Midbrain (tissue), 1 donor: ENCODE measurements around the gene SUPT20H.

Experiments used
- DNase-seq: peaks from one replicate; lab custom pipeline; 2025; lab: John Stamatoyannopoulos, UW

Gene SUPT20H

DNA sequence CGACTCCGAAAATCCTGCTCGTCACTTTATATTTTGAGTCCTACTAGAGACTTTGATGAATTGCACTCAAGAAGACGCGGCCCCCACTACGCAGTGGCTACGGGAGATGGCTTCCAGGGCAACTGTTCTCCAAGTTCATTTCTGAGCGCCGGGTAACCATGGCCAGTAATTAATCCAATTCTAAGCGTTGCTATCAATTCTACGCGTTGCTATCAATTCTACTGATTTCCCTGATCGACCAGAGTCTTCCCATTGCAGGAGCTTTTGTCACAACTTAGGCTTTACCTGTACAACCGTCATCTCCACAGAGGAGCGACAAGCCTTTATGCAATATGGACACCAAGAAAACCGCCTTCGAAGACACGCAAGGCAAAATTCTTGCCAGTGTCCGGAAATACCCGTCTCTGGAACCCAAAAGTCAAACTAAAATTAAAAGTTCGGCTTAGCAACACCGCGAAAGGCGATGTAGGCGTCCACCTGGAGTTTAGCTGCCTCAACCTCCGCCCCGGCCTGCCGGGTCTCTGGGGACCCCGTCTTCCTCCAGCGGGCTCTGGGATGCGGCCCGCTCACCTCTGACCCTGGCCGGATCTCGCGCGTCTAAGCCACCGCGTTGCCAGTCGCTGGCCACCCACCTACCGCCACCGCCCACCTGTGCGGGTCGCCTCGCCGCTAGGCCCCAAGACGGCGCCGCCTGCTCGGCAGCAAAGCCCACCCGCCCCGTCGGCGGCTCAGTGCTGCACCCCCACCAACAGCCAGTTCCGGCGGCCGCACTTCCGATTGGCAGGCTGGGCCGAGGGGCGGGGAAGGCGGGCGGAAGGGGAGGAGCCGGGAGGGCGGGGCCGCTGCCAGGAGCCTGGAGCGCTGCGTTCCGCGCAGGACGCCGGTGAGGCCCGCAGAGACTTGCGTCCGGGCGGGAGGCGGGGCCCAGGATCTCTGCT, at the start of gene SUPT20H:
TSS of gene SUPT20H (minus strand) at position 779 of the 938 bp plus-strand sequence. CDS start 8,198 bp downstream, outside the sequence.
- peak; percentile 94 for DNase-seq

DNA sequence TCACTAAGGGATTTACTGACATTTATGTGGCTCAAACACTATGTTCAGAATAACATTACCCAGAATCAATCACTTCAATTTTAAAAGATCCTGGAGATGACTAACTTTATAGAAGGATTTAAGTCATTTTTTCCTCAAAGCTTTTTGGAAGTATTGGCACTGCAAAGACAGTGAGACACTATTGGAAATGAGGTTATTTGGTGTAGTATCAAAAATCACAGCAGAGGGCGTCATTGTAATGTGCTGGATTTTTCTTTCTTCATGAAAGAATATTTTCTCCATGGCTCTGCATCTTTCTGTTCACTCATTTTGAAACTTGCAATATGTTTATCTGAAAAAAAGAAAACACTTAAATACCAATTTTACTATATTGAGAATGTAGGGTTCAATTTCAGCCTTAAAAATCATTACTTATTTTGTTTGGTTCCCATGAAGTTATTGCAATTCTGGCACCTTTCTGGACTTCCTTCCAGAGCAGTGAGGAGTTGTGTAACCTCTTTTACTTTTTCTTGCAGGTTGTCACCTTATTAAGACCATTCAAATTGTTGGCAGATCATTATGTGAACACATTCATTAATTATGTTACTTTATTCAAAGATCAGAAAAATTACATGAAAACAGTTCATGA, 49.7 kb upstream of the SUPT20H start:
- DNase-seq = peak; percentile 72

DNA sequence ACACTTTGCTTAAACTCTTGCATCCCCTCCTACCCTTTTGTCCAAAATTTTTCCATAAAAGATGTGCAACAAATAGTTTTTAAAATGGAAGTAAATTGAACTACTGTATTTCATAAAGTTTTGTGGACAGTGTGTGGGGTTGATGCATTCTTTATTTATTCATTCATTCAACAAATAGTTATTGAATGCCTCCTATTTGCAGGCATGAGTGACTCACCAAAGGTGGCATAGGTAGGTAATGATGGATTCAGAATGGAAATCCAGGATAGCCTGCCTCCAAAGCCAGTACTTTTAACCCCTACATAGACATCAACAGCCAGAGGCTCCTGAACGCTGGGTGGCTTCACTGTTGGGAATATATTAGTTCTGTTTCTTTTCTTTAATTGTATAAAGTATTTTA, 48.4 kb upstream of the SUPT20H start:
- no peak for DNase-seq

DNA sequence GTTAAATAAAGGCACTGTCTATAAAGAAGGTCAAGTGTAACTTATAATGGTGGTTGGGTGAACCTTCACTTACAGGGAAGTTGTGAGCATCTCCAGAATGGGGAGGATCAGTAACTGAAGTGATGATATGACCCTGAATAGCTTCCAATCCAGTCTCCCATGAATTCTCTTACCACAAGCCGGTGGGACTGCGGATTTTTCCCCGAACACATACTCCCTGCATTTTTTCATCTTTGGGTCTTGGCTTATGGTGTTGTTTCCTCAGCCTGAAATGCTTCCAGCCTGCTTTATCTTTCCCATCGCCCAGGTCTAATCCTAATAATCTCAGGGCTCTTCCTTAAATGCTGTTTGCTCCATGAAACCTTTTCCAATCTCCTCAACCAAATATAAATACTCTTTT, 48.0 kb upstream of the SUPT20H start:
- DNase-seq = no peak

GRCh38 chr13:37106642-37107041, 47.2 kb upstream of the SUPT20H start:
- no peak for DNase-seq

GRCh38 chr13:37105251-37105714, 45.8 kb upstream of the SUPT20H start, which contains the start of gene CSNK1A1L:
TSS of gene CSNK1A1L (minus strand) at chr13:37105664. CDS start at chr13:37105256, 408 bp downstream.
- no peak for DNase-seq

GRCh38 chr13:37102896-37103295, 43.4 kb upstream of the SUPT20H start:
- no peak for DNase-seq

GRCh38 chr13:37101201-37101600, 41.7 kb upstream of the SUPT20H start:
- no peak for DNase-seq

DNA sequence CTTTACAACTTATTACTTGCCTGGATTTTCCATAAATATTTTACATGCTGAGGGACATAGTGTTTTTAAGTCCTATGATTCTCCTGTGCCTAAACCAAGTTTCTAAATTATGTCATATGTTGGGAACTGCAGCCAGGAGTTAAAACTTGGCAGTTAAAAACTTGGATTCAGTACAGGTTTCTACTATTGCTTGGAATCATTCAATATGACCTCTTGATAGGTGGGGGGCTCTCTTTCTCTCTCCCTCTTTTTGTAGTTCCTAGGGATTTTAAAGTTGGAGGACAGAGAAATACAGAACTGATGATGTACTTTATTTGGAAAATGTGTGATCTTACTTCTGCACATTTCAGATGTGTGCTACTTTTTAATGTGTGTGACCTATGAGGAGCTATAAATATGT, 41.2 kb upstream of the SUPT20H start:
- no peak for DNase-seq

GRCh38 chr13:37097076-37097475, 37.6 kb upstream of the SUPT20H start:
- DNase-seq = no peak

- DNase-seq = no peak
Observed at GRCh38 chr13:37094840-37095239, 35.4 kb upstream of the SUPT20H start.

- DNase-seq = no peak
Observed at GRCh38 chr13:37094099-37094498, 34.6 kb upstream of the SUPT20H start.

- DNase-seq = no peak
Observed at GRCh38 chr13:37091835-37092234, 32.3 kb upstream of the SUPT20H start.

DNA sequence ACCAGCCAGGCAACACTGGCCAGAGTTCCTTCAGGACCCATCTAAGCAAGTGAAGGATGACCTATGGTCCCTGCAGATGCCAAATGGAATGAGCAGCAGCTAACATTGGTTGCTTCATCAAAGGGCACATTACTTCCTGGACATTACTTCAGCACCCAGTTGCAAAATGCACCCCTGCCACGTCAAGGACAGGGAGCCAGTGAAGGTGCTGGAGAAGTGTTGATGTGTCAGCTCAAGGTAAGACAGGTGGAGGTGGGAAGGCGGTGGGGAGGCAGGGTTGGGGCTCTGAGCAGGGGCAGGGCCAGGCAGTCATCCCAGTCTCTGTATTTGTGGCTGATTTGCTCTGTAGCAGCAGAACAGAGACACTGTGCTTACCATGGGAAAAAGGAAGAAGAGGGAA, 31.4 kb upstream of the SUPT20H start:
- no peak for DNase-seq

GRCh38 chr13:37089495-37089894, 30.0 kb upstream of the SUPT20H start:
- no peak for DNase-seq

GRCh38 chr13:37087486-37087885, 28.0 kb upstream of the SUPT20H start:
- no peak for DNase-seq

GRCh38 chr13:37085606-37086005, 26.1 kb upstream of the SUPT20H start:
- no peak for DNase-seq

- no peak for DNase-seq
Observed at GRCh38 chr13:37076818-37077217, 17.3 kb upstream of the SUPT20H start.

GRCh38 chr13:37075164-37075563, 15.7 kb upstream of the SUPT20H start:
- DNase-seq = no peak

DNA sequence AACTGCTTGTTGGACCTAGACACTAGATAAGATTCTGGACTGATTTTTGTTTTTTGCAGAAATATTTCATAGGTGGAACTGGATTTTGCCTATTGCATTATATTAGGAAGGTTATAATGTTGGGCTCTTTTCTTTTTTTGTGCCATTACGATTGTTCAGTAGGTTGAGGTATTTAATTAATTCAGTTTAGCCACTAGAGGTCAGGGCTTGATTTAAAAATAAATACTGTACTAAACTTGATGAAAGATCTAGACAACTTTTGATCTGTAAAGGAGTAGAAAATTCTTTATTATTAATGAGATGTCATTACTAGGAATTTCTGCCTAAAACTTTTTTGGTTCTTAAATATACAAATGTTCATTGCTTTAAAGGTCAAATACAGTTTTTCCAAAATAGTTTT, 15.2 kb upstream of the SUPT20H start:
- no peak for DNase-seq

DNA sequence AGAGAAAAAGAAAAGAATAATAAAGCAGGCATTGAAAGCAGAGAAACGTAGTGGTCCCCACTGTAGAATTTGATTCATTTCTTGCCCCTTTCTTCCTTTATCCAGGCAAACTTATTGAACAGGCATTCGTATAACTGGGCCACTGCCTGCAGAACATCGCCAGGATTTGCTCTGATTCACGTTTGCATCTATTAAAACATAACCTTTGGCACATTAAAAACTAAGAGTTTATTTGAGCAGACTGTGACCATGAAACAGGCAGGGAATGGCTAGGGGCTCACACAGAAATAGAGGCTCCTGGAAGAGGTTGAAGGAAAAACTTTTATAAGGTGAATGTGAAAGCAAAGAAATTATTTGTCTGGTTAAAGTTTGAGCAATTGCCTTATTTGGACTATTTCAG, 12.5 kb upstream of the SUPT20H start:
- no peak for DNase-seq

DNA sequence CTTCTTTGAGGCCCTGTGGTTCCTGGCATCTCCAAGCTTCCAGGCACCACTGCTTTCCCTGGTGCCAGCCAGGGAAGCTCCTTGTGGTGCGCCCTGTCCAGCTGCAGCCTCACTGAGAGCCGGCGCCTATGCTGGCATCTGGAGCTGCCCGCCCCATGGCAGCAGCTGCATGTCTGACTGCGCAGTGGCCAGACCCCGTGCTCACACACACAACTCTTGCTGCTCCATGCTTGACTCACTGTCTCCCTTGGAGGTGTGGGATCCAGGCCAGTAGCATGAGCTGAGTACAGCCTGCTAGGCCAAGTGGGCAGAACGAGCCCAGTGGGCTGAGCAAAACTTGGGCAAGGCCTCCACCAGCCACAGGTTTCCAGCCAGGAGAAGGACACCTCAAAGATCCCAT, 11.5 kb upstream of the SUPT20H start:
- DNase-seq = no peak

- no peak for DNase-seq
Observed at GRCh38 chr13:37070145-37070695, 10.7 kb upstream of the SUPT20H start.
